KG1 (cell line): ENCODE results near the gene SARNP.

Experiments
- DNase-seq: peaks from one replicate; lab custom pipeline; 2025; lab: John Stamatoyannopoulos, UW

Gene SARNP

GRCh38 chr12:55742719-55743405 lies 74.7 kb downstream of the SARNP start, which contains the start of gene GDF11:
Gene GDF11 (plus strand): TSS chr12:55743122. CDS start chr12:55743317, 195 bp downstream.
- DNase-seq: no peak

GRCh38 chr12:55741931-55742680 lies 75.4 kb downstream of the SARNP start:
- DNase-seq: no peak

DNA sequence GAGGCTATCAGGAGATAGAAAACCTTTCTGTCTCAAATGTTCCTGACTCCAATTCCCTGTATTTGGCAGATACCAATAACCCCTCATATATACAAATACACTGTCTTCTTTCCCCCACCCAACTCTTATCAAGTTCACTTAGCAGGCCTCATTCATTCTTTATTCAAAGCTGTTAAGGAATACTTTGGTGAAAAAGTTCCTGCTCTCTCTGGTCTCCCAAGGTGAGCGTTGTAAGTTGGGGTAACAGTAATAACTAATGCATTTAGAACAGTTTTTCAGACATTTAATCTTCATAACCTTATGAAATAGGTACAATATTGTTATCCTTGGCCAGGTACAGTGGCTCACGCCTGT lies 78.5 kb downstream of the SARNP start:
- no peak for DNase-seq

DNA sequence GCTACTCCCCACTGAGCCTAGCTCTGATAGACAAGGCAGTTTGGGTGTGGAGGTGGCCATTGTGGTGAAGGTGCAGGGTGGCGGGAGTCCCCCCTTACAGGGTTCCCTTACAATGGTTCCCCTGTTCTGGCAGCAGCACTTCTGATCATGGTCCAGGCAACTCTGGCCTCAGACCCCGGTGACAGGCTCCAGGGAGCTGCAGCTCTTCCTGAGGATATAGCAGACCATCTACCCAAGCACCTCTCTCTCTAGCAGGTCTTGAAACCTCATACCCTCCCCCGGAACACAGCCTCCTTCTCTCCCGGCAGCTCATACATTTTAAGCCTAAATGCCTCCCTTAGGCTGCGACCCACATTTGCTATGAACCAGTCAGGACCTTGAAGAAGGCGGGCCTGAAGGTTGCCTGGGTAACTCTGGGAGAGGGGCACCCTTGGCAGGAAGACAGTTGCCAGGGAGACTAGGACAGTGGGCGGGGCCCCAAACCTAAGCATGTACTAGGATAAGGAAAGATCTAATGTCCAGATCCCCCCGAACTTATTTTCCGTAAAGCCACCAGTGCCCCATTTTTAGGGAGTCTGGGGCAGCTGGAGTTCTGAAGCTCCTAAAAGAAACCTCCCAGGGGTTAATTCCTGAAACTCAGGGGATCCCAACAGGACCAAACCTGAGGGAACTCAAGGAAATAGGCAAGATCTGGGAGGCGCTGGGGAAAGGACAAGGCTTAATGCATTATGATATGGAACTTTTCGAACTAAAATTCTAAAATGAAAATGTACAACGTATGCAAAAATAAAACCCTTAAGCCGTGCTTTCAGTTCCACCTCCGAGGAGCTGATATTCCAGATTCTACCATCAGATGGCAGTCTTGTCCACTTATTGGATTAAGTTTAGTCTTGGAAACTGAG lies 79.2 kb downstream of the SARNP start:
- DNase-seq: peak; percentile 60

- no peak for DNase-seq
Observed at GRCh38 chr12:55737581-55738122, 79.9 kb downstream of the SARNP start.

DNA sequence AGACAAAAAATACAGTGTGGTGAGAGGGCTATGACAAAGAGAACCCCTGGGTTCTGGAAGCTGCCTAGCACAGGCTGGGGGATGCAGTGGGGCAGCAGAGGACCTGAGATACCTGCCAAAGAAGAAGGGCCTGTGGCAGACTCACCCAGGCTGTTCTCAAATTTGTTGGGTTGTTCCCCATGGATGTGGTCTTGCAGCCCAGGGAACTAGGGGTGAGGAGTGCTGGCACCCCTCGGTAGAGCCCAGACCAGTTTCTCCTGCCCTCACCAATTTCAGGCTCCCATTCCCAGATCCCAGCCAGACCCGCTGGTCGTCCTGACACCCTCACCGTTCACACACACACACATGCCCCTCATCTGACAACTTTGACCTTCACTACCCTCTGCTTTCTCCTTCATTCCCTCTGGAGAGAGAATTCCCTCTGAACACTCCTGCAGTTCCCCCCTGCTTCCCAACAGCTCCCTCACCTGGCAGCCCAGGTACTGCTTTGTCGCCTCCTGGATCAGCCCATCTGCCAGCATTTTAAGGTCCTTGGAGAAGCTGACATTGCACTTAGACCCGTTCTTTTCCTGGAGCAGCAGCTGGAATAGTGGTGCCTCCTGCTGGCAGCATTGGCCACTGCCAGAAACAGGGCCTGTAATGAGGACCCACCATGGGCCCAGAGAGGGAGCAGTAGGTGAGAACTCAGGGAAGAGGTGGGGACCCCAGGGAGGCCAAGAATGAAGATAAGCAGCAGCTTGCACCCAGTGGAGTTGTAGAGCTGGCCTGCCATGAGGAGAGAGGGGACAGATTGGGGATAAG lies 80.5 kb downstream of the SARNP start:
- DNase-seq: peak; percentile 29

GRCh38 chr12:55736076-55736475 lies 81.4 kb downstream of the SARNP start:
- no peak for DNase-seq

GRCh38 chr12:55734595-55734994 lies 82.9 kb downstream of the SARNP start:
- no peak for DNase-seq

DNA sequence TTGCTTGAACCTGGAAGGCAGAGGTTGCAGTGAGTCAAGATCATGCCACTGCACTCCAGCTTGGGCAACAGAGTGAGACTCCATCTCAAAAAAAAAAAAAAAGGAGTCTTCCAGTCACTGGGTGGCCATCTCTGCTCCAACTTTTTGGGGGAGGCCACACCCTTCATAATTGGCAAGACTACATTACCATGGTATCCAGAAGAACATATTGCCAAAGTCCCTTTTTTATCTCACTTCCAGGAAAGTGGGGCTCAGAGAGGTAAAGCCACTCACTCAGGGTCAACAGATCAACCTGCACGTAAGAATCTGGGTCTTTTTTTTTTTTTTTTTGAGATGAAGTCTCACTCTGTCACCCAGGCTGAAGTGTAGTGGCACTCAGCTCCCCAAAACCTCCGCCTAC lies 83.7 kb downstream of the SARNP start:
- DNase-seq: no peak

- DNase-seq: no peak
Observed at GRCh38 chr12:55733021-55733555, 84.4 kb downstream of the SARNP start.

- no peak for DNase-seq
Observed at GRCh38 chr12:55732288-55732687, 85.2 kb downstream of the SARNP start.

- DNase-seq: no peak
Observed at GRCh38 chr12:55729819-55730818, 87.4 kb downstream of the SARNP start.

DNA sequence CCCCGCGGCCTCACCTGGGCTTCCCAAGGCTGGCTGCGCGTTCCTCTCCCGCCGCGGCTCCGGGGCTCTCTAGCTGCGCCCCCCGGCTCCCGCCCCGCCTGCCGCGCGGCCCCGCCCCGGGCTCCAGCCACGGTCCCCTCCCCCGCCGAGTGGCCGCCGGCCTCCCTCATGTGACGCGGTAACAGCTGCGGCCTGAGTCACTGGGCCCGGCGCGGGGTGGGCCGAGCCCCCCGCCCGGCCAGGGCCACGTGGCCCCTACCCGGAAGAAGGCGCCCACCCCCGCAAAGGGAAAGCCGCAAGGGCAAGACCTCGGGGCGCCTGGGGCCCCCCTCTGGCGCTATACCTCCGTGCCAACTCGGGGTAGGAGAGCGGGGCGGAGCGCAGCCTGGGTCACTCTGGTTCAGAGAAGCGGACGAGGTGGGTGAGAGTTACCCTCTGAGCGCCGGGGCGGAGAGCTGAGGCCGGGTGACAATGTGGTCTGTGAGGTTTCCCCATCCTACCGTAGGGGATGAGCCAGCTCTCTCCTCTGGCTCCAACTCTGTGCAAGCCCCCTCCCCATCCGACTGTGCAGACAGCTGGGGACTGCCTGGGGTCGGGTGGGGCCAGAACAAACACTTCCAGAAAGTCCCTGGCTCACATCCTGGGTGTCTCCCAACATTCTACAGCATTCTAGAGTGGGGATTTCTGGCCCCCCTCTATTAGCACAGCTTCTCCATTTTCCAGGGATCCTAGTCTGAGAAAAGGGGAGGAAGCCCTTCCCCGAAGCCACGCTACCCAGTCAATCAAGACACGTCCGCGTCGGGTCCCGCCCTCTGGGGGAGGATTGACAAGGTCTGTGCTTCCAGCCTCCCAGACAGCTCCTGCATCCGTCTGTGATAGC lies 88.3 kb downstream of the SARNP start, which contains the start of gene CD63:
TSS of gene CD63 (minus strand) at position 71 of the 880 bp plus-strand sequence. CDS start 668 bp downstream, outside the sequence.
- peak; percentile 55 for DNase-seq

DNA sequence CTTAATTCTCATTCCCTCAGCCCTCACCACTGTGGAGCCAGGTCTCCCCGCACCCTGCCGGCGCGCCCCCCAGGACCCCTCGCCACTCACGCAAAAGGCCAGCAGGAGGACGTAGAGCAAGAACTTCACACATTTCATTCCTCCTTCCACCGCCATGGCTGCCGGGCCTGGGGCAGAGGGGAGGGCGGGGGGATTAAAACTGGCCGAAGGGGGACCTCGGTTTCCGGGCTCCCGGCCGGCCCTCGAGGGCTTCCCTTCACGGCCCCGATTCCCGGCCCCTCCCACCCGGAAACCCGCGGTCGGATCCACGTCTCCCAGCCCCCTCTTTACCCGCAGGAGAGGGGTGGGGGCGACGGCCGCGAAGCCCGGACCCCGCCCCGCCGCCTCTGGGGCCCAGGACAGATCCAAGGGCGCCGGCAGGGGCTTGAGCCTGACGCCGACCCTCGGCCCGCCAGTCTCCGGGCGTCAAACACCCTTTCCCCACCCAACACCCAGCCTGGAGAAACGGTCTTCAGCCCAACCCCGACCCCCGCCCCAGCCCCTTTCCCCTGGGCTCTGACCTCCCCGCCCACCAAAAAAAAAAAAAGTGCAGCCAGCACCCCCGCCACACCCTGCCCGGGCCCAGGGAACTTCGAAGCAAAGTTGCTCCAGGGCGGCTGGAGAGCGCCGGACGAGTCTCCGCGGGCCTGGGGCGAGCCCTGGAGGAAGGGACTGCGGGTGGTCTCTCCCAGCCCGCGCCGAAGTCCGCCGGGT lies 89.2 kb downstream of the SARNP start:
- no peak for DNase-seq

DNA sequence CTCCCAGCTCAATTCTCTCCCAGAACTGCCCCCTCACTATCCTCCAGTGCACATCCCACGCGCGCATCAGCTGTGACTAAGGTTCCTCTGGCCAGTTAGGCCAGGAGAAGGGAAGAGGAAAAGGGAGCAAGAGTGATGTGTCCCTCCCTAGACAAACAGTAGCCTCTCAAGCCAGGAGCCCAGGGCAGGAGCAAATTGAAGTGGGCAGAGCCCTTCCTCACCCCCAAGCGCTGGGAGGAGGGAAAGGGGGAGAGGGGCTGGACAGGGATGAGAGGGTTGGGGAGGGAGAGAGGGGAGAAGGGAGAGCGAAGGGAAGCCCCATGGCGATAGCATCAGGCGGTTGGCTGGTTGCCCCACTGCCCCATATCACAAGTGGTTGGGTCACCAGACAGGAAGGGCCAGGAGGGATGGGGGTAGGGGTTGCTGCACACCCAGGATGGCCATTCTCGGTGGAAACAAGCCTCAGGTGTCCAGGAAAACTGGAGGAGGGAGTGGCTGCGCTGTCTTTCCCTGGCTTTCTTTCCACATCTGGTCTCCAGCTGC lies 89.8 kb downstream of the SARNP start:
- DNase-seq: no peak

DNA sequence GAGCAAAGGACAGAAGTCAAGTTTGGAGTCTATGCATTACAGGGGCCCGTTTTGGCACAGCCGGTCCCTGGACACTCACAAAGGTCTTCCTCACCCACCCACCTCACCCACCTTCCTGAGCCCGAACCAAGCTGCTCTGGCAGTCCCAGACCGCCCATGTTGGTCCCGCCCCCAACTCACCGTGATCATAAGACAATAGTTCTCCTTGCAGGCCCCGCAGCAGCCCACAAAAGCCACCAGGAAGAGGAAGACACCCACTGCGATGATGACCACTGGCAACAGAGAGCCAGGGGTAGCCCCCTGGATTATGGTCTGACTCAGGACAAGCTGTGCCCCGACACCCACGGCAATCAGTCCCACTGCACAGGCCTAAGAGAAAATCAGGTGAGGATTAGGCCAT lies 90.6 kb downstream of the SARNP start:
- DNase-seq: no peak

DNA sequence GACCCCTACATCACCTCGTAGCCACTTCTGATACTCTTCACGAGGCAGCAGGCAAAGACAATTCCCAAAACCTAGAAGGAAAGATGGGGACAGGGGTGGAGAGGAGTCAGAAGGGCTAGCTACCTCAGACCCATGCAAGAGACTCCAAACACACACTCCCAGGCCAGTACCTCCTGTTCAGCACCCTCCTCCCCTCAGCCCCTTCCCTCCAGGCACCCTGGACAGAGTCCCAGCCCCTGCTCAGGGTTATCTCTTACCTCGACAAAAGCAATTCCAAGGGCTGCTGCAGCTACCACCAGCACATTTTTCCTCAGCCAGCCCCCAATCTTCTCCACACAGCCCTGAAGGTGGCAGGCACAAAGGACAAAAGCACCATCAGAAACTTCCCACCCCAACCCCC lies 92.0 kb downstream of the SARNP start:
- DNase-seq: no peak

DNA sequence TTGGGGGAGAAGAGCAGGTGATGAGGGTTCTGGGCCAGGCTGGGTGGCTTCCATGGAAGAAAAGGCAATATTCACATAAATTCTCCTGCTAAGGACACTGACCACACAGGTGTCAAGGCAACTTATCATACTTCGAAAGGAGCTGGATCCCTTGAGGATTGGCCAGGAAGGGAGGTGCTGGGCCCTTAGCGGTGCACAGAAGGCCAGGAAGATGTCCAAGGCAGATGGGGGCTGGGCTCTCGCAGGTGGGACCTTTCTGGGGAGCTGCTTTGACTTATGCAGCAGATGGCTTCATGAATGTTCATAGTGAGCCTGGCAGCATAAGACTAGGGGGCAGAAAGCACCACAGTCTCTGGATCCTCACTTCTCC lies 92.6 kb downstream of the SARNP start:
- no peak for DNase-seq
